Spleen (tissue), 11 donors: ENCODE measurements around the gene GLRA3. TPM values are rescaled to one million over a fixed set of nuclear protein-coding genes. Genes with fewer than 3 reads are reported as not detected.

ENCODE experiments used
- DNase-seq: peaks from one replicate; pipeline ENCODE4 v3.0.0-alpha.2; 2020
- H3K27ac ChIP-seq, 8 donors: fragments of 200-600 bp; sonication (generic) in 7 of 8; 1 replicate in 4 of 8; 2 replicates in 4 of 8; pipeline versions ENCODE4 v1.5.0 to v1.8.0; 2016 to 2021; ENCODE audit warnings: inconsistent platforms in 4 of 8, mild to moderate bottlenecking in 4 of 8, moderate library complexity in 1 of 8
- H3K27me3 ChIP-seq, 7 donors: fragments of 200-600 bp; sonication (generic) in 6 of 7; replicated peaks in 1 of 7; 1 replicate in 4 of 7; 2 replicates in 3 of 7; pipeline versions ENCODE4 v1.5.0 to v1.8.0; 2016 to 2021; ENCODE audit warnings: inconsistent platforms in 3 of 7, mild to moderate bottlenecking in 1 of 7
- H3K36me3 ChIP-seq, 6 donors: fragments of 200-600 bp; sonication (generic) in 5 of 6; 1 replicate in 4 of 6; 2 replicates in 2 of 6; pipeline versions ENCODE4 v1.5.0 to v1.8.0; 2016 to 2021; ENCODE audit warnings: inconsistent platforms in 2 of 6
- H3K4me1 ChIP-seq, 6 donors: fragments of 200-600 bp; sonication (generic) in 5 of 6; 1 replicate in 3 of 6; 2 replicates in 3 of 6; pipeline versions ENCODE4 v1.5.0 to v1.8.0; 2016 to 2021; ENCODE audit warnings: inconsistent platforms in 3 of 6
- H3K4me3 ChIP-seq, 8 donors: fragments of 200-600 bp; sonication (generic) in 7 of 8; 1 replicate in 4 of 8; 2 replicates in 4 of 8; pipeline versions ENCODE4 v1.5.0 to v1.8.0; 2016 to 2021; ENCODE audit warnings: inconsistent platforms in 4 of 8, mild to moderate bottlenecking in 4 of 8, moderate library complexity in 2 of 8
- H3K9me3 ChIP-seq, 8 donors: fragments of 200-600 bp; sonication (generic) in 7 of 8; 1 replicate in 4 of 8; 2 replicates in 4 of 8; pipeline versions ENCODE4 v1.5.0 to v1.8.0; 2016 to 2021; ENCODE audit warnings: inconsistent platforms in 4 of 8
- CTCF ChIP-seq, 11 experiments: fragments of 200-600 bp in 7 of 11; fragments of 450-650 bp in 4 of 11; sonication (generic) in 4 of 11; IDR thresholded peaks in 8 of 11; conservative IDR thresholded peaks in 3 of 11; 1 replicate in 7 of 11; 2 replicates in 4 of 11; pipeline versions ENCODE4 v1.4.0 to v1.8.0; 2016 to 2021; ENCODE audit warnings: antibody characterized with exemption in 11 of 11, inconsistent platforms in 4 of 11, mild to moderate bottlenecking in 1 of 11
- POLR2A ChIP-seq, 3 donors: fragments of 450-650 bp; IDR thresholded peaks; one replicate each; pipeline ENCODE4 v1.5.1; 2017; ENCODE audit warnings: antibody characterized with exemption in 3 of 3, mild to moderate bottlenecking in 1 of 3
- POLR2AphosphoS5 ChIP-seq, 3 donors: sonication (generic); formaldehyde crosslinking; IDR thresholded peaks; one replicate each; pipeline ENCODE4 v1.5.1; 2017; ENCODE audit warnings: antibody characterized with exemption in 3 of 3
- WGBS, 5 donors: extraction: QIAGEN DNeasy Blood & Tissue Kit in 3 of 5; methylation state at CpG; one replicate each; pipeline versions ENCODE4 v1.1.5 to v1.1.7; 2013 to 2018; 5-methylcytosine and 5-hydroxymethylcytosine counted together
- intact Hi-C: fragments of 100-400 bp; cut with DNase I; formaldehyde crosslinking; loops from one replicate; pipeline ENCODE4 v1.15.0; 2023; ENCODE audit warnings: low total_unique reads
- polyA plus RNA-seq, 3 donors: library from polyadenylated mRNA; stranded (reverse); fragments of 200-250 nt; gene quantifications; one replicate each; pipeline ENCODE4 v1.2.1, GENCODE V29; 2013
- total RNA-seq, 7 donors: library from RNA; depleted of rRNA in 3 of 7; stranded (reverse); fragments of >200 nt in 3 of 7; fragmentation: NEBNext Ultra II Directional in 4 of 7; extraction: Animal tissue kit (Norgen Biotek cat#: 25700) in 4 of 7; gene quantifications; one replicate each; pipeline versions ENCODE4 v1.1.0 to v1.2.1, GENCODE V29; 2016 to 2021
- donor health status: healthy with polysubstance abuse.
- donor health status: DM: no; HTN: no; CAD: no; lungs with moderate emphysema.
- donor health status: DM: no; HTN: no; CAD: no.
- donor health status: Bipolar disorder and iron deficiency.
- donor health status: healthy.
- donor health status: DM: no; HTN: no; CAD: no.
- donor health status: DM: yes; HTN: yes; CAD: no.

Gene GLRA3
- total and polyA plus RNA-seq, 10 donors, result 0.02 to 0.20 (median 0.06) TPM; not detected in 2

GRCh38 chr4:174856926-174857800 is 28.1 kb upstream of the GLRA3 start:
- Histone ChIP-seq H3K27ac (no peak overlapping the region), H3K36me3 (no peaks in the 10 kb centered on the region), H3K9me3 (no peaks in the 10 kb centered on the region), H3K4me3 (no peak overlapping the region), H3K4me1 (no peaks in the 10 kb centered on the region), H3K27me3 (no peaks in the 10 kb centered on the region)
- intact Hi-C loops, result no loop called here
- no peak for DNase-seq
- 50 to 62% (median 60%) methylated on average over 3 of the region's 3 CpGs for WGBS, 5 donors
- TF ChIP-seq POLR2A (IDR thresholded peaks at IDR 0.05) (no peak), CTCF (IDR thresholded peaks at IDR 0.05 in 8 of 11, conservative IDR thresholded peaks at IDR 0.05 in 3 of 11) (no peak), POLR2AphosphoS5 (IDR thresholded peaks at IDR 0.05) (no peak)

- no peaks in the 10 kb centered on the region for H3K4me1 ChIP-seq
- no peak for TF ChIP-seq POLR2A (IDR thresholded peaks at IDR 0.05)
- no peak for TF ChIP-seq POLR2AphosphoS5 (IDR thresholded peaks at IDR 0.05)
- TF ChIP-seq CTCF (IDR thresholded peaks at IDR 0.05 in 8 of 11, conservative IDR thresholded peaks at IDR 0.05 in 3 of 11), result no peak
- intact Hi-C loops, result no loop called here
- no peak for DNase-seq
- WGBS, 5 donors, result 48 to 62% (median 51%) methylated on average over 4 of the region's 4 CpGs
- no peaks in the 10 kb centered on the region for H3K9me3 ChIP-seq
- H3K27ac ChIP-seq, result no peak overlapping the region
- no peaks in the 10 kb centered on the region for H3K36me3 ChIP-seq
- H3K27me3 ChIP-seq, result no peaks in the 10 kb centered on the region
- no peak overlapping the region for H3K4me3 ChIP-seq
Measured at GRCh38 chr4:174855050-174855449, 26.0 kb upstream of the GLRA3 start.

- TF ChIP-seq POLR2AphosphoS5 (IDR thresholded peaks at IDR 0.05) (no peak), CTCF (IDR thresholded peaks at IDR 0.05 in 8 of 11, conservative IDR thresholded peaks at IDR 0.05 in 3 of 11) (no peak), POLR2A (IDR thresholded peaks at IDR 0.05) (no peak)
- H3K36me3 ChIP-seq, result no peaks in the 10 kb centered on the region
- H3K4me1 ChIP-seq, result no peaks in the 10 kb centered on the region
- WGBS, 5 donors, result 68 to 85% (median 75%) methylated on average over 3 of the region's 3 CpGs
- H3K4me3 ChIP-seq, result no peak overlapping the region
- H3K27me3 ChIP-seq, result no peaks in the 10 kb centered on the region
- no peak for DNase-seq
- intact Hi-C loops, result no loop called here
- H3K27ac ChIP-seq, result no peak overlapping the region
- no peaks in the 10 kb centered on the region for H3K9me3 ChIP-seq
Measured at GRCh38 chr4:174853629-174854028, 24.6 kb upstream of the GLRA3 start.

- no peak overlapping the region for H3K4me3 ChIP-seq
- no peaks in the 10 kb centered on the region for H3K36me3 ChIP-seq
- DNase-seq, result no peak
- no peaks in the 10 kb centered on the region for H3K27me3 ChIP-seq
- no peak for TF ChIP-seq CTCF (IDR thresholded peaks at IDR 0.05 in 8 of 11, conservative IDR thresholded peaks at IDR 0.05 in 3 of 11)
- WGBS, 5 donors, result 82 to 94% (median 86%) methylated on average over 2 of the region's 2 CpGs
- intact Hi-C loops, result no loop called here
- H3K4me1 ChIP-seq, result no peaks in the 10 kb centered on the region
- H3K9me3 ChIP-seq, result peaks cover 0 to 8% (median 4%) of the 10 kb centered on the region in 8 donors
- H3K27ac ChIP-seq, result no peak overlapping the region
Measured at GRCh38 chr4:174848596-174848995, 19.5 kb upstream of the GLRA3 start.
